RWPE2 (cell line): Measurements from ENCODE around the gene PTPRT.

Experiments
- ATAC-seq: fragments of 200-7000 bp; cut with Tn5 transposase; 3 replicates; pipeline ENCODE4 v1.9.1; 2021; ENCODE audit warnings: low read depth
- DNase-seq: peaks from one replicate; pipeline ENCODE4 v3.0.0-alpha.2; 2020; ENCODE audit warnings: low spot score
- H3K27ac ChIP-seq: fragments of 450-650 bp; 2 replicates; pipeline ENCODE4 v1.5.1; 2017; ENCODE audit warnings: mild to moderate bottlenecking; ENCODE audit not compliant: poor library complexity, severe bottlenecking
- H3K27me3 ChIP-seq: fragments of 250-450 bp; sonication (Bioruptor Pico); 2 replicates; pipeline ENCODE4 v1.5.1; 2021; ENCODE audit warnings: mild to moderate bottlenecking, moderate library complexity; ENCODE audit not compliant: insufficient read depth, poor library complexity, severe bottlenecking
- H3K36me3 ChIP-seq: fragments of 250-450 bp; sonication (Bioruptor Pico); 2 replicates; pipeline ENCODE4 v1.5.1; 2020; ENCODE audit warnings: low read depth, mild to moderate bottlenecking, moderate library complexity
- H3K4me1 ChIP-seq: fragments of 250-450 bp; sonication (Bioruptor Pico); 2 replicates; pipeline ENCODE4 v1.5.1; 2021; ENCODE audit warnings: mild to moderate bottlenecking, moderate library complexity; ENCODE audit not compliant: insufficient read depth, poor library complexity, severe bottlenecking
- H3K4me3 ChIP-seq: fragments of 250-450 bp; sonication (Bioruptor Pico); 2 replicates; pipeline ENCODE4 v1.5.1; 2021; ENCODE audit warnings: mild to moderate bottlenecking, moderate library complexity; ENCODE audit not compliant: severe bottlenecking
- H3K9me3 ChIP-seq: fragments of 250-450 bp; sonication (Bioruptor Pico); 2 replicates; pipeline ENCODE4 v1.5.1; 2021; ENCODE audit warnings: mild to moderate bottlenecking, moderate library complexity; ENCODE audit not compliant: severe bottlenecking
- TF ChIP-seq, protein P1 (sequence below): fragments of 450-650 bp; IDR thresholded peaks from one replicate; pipeline ENCODE4 v1.5.1; 2017; ENCODE audit warnings: mild to moderate bottlenecking, moderate library complexity; ENCODE audit not compliant: poor library complexity, severe bottlenecking

PTPRT gene

DNA sequence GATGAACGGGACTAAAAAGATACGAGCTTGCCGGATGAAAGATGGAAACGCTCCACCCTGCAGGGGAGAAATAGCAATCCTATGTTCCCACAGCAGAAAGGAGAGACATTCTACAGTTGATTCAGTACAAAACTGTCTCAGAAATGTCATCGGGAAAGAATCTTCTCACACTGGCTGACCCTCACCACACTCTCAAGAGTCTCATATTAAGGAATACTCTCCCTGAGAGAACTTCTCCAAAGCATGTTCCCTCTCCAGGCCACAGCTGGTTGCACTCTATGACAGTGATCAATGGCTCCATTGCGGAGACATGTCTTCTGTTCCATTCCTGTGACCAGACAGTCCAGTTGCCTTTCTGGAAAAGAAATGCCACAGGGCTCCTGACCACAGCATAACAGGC lies 813.6 kb downstream of the PTPRT start:
- TF ChIP-seq, protein P1, sequence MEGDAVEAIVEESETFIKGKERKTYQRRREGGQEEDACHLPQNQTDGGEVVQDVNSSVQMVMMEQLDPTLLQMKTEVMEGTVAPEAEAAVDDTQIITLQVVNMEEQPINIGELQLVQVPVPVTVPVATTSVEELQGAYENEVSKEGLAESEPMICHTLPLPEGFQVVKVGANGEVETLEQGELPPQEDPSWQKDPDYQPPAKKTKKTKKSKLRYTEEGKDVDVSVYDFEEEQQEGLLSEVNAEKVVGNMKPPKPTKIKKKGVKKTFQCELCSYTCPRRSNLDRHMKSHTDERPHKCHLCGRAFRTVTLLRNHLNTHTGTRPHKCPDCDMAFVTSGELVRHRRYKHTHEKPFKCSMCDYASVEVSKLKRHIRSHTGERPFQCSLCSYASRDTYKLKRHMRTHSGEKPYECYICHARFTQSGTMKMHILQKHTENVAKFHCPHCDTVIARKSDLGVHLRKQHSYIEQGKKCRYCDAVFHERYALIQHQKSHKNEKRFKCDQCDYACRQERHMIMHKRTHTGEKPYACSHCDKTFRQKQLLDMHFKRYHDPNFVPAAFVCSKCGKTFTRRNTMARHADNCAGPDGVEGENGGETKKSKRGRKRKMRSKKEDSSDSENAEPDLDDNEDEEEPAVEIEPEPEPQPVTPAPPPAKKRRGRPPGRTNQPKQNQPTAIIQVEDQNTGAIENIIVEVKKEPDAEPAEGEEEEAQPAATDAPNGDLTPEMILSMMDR, result no peak
- DNase-seq (no peak), ATAC-seq (no peak)
- Histone ChIP-seq H3K9me3 (no peaks in the 10 kb centered on the region), H3K4me1 (no peaks in the 10 kb centered on the region), H3K27me3 (peaks cover 6% of the 10 kb centered on the region), H3K36me3 (no peaks in the 10 kb centered on the region), H3K4me3 (no peak overlapping the region), H3K27ac (no peak overlapping the region)

DNA sequence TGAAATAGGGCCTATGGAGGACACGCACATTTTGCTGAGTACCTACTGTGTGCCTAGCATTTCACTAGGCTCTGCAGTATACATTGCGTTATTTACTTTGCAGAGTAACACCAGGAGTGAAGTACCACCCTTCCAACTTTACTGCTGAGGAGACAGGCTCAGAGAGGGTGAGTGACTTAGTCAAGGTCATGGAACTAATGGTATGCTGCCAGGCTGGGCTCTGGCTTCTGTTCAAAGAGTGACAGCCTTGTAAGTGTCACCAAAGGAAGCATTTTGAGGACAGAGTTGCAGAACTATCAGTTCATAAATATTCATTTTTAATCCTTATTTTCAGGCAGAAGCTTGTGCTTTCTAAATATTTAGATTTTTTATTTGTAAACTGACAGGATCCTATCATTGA lies 816.7 kb downstream of the PTPRT start:
- TF ChIP-seq, protein P1, result no peak
- ATAC-seq (no peak), DNase-seq (no peak)
- Histone ChIP-seq H3K4me3 (no peak overlapping the region), H3K27me3 (peaks cover 4% of the 10 kb centered on the region), H3K36me3 (no peaks in the 10 kb centered on the region), H3K27ac (no peak overlapping the region), H3K4me1 (no peaks in the 10 kb centered on the region), H3K9me3 (no peaks in the 10 kb centered on the region)

DNA sequence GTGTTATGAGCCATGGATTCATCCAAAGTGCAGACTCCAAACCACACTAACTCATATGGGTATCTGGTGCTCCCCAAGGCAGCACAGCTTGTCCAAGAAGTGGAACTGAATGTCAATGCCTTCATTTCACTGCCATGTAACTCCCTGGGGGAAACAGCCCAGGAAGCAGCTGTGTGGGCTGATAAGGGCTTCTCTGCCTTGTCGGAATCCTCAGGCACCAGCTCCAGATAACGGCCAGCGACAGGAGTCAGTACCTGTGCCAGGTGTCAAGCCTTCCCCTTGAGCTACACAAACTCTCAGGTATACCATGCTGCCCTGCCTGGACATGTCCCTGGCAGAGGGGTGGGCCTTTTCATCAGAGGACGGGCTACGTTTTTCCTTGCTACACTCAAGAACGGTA lies 819.6 kb downstream of the PTPRT start:
- H3K36me3 ChIP-seq, result no peaks in the 10 kb centered on the region
- H3K27ac ChIP-seq, result no peak overlapping the region
- DNase-seq (no peak), ATAC-seq (no peak)
- no peak overlapping the region for H3K4me3 ChIP-seq
- H3K9me3 ChIP-seq, result peaks cover under 1% of the 10 kb centered on the region
- H3K4me1 ChIP-seq, result no peaks in the 10 kb centered on the region
- no peaks in the 10 kb centered on the region for H3K27me3 ChIP-seq
- TF ChIP-seq, protein P1, result no peak

DNA sequence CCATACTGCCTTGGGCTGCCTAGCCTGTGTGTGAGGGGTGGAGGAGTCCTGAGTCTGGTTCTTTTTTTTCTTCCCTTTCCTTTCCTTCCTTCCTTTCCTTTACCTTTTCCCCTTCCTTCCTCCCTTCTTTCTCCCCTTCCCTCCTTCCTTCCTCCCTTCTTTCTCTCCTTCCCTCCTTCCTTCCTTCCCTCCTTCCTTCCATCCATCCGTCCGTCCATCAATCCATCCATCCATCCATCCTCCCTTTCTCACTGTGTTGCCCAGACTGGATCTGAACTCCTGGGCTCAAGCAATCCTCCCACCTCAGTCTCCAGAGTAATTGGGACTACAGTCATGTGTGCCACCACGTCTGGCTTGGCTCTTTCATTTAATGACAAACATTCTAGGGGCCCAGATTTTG lies 820.8 kb downstream of the PTPRT start:
- H3K4me1 ChIP-seq, result no peaks in the 10 kb centered on the region
- peaks cover 4% of the 10 kb centered on the region for H3K9me3 ChIP-seq
- no peak overlapping the region for H3K27ac ChIP-seq
- no peaks in the 10 kb centered on the region for H3K27me3 ChIP-seq
- TF ChIP-seq, protein P1, result no peak
- no peak for DNase-seq
- ATAC-seq, result no peak
- H3K4me3 ChIP-seq, result no peak overlapping the region
- H3K36me3 ChIP-seq, result no peaks in the 10 kb centered on the region

DNA sequence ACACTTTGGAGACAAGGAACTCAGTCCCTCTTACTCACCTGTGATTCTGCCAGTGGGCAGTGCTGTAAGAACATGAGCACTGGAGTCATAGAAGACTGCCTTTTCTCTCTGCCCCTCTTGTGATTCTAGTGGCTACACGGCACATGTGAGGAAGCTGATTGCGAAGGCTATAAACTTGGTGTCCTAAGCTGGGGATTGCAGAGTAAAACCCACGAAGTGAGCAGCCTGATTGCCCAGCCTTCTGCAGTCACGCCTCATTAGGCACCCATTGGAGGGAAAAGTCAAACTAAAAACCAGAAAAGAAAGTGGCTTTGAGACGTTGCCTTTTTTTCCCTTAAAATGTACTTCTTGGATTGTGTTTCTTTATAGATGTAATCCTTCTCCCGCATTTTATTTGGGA lies 823.1 kb downstream of the PTPRT start:
- Histone ChIP-seq H3K36me3 (no peaks in the 10 kb centered on the region), H3K4me1 (no peaks in the 10 kb centered on the region), H3K27me3 (no peaks in the 10 kb centered on the region), H3K4me3 (no peak overlapping the region), H3K27ac (no peak overlapping the region), H3K9me3 (peaks cover 7% of the 10 kb centered on the region)
- TF ChIP-seq, protein P1, result no peak
- DNase-seq (no peak), ATAC-seq (no peak)
